DOHH2 (cell line): ENCODE measurements around the gene N4BP2L2.

Experiments
- CTCF ChIP-seq: fragments of 200-600 bp; sonication (generic); IDR thresholded peaks from one replicate; pipeline ENCODE4 v1.5.1; 2014; ENCODE audit warnings: antibody characterized with exemption, mild to moderate bottlenecking, low read depth, low read length; ENCODE audit not compliant: poor library complexity, severe bottlenecking
- EZH2phosphoT487 ChIP-seq: fragments of 200-600 bp; sonication (generic); IDR thresholded peaks from 2 replicates; pipeline ENCODE4 v1.6.1; 2017; ENCODE audit warnings: borderline replicate concordance, mild to moderate bottlenecking, antibody characterized with exemption, low read length, moderate library complexity, mixed read lengths

DNA sequence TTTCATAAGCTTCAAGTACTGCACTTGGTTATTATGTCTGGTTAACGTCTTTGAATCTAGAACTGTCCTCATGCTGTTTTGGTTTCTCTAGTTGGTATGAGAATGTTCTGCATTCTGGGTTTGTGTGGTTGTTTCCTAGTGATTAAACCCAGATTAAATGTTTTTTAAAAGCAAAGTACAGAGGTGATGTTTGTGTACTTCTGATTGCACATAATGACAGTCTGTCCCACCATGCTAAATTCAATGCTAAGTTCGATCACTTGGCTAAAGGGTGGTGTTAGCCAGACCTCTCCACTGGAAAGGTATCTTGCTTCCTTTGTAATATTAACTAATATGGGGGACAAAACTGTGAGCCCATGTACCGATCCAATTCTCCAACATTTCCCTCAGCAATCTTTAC, 125.3 kb downstream of the N4BP2L2 start:
- TF ChIP-seq CTCF (no peak), EZH2phosphoT487 (no peak)
